MV-4-11 (cell line): Measurements from ENCODE around the gene TNIP3.
A peak's percentile ranks its signal among the peaks of the same experiment; 100 is the strongest.

ENCODE experiments used
- DNase-seq: peaks from one replicate; lab custom pipeline; 2025; lab: John Stamatoyannopoulos, UW

The TNIP3 gene

DNA sequence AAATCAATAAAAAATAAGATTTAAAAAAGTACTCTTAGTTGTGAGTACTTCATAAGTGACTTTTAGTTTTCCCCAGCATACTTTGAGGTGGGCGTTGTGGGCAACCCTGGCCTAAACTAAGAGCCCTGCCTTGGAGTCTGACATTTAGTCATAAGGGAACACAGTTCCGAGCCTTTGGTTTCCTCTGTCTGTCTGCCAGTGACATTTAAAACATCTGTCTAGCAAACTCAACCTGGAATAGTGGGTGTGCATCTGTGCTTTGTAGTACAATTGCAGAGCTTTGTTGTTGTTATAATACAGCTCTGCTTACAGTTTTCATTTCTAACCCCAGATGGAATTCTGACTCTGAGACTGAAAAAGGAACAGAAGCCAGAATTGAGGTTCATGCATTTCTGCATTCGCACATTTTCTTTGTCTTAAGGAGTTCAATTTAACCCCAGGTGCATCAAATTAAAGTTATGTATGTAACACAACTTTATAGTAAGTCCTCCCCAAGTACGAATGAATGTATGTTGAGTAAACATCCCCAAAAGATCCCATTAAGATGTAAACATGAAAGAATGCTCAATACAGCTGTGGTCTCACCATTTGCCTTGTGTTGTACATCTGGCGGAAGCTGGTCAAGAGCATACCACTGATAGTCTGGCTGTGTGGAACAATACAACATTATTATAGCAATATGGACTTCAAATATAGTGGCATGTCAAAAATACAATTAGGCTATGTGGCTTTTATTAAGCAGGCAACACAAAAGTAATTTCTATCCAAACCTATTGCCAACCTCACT lies 25.9 kb downstream of the TNIP3 start:
- no peak for DNase-seq

DNA sequence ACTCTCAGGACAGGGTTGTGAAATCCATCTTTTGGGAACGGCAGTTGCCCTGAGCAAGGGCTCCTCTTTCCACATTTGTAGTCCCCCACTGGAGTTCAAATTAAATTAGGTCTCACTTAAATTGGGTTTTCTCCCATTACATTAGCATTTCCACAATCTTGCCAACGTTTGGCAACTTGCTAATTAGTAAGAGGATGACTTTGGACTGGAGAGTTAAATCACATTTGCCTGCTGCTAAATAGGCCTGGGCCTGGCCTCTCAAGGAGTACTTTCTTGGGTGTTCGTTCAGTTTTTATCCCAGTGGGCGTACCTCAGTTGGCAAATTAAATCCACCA lies 33.8 kb downstream of the TNIP3 start:
- no peak for DNase-seq

DNA sequence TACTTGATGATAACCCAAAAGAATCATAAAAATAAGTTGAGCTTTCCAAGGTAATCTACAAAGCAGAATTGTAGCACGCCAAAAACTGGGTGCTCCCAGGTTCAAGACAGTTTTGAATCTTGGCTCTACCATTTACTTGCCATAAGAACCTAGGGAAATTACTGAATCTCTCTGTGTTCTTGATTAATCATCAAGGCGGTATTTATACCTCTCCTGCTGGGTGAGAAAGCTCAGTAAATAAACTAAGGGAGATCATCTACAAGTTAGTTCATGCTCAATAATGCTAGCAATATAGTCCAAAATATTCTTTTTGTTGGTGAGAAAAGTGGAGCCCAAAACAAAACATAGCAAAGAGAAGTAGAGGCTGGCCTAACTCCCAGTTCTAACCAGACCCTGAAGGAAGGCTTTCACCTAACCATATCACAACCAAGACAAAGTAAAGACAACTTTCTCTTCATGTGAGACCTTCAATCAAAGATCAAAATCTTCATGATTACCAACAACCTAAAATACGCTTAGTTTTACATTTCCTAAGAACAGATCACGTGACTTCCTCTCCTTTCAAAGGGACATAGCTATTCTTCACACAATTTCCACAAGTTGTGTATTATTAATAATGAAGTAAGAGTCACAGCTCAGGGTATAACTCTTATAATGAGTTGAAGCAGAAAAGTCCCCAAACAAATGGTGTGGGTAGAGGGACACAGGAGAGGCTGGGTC lies 34.4 kb downstream of the TNIP3 start:
- DNase-seq, result no peak

DNA sequence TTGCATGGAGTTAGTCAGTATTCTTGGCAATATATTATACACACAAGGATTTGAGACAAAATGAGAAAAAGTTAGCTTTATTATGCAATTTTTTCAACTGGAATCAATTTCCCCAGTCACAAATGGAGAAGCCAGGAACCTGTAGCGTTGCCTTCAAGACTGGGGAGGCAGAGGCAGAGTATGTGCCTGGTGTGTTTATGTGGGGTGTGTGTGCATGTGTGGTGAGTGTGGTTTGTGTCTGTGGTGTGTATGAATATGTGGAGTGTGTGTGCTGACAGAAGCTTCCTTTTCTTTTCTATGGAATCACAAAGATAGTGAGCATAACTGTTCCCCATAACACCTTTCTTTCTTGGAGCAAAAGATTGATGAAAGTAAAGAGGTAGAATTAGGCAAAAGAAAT lies 37.0 kb downstream of the TNIP3 start:
- DNase-seq, result no peak

DNA sequence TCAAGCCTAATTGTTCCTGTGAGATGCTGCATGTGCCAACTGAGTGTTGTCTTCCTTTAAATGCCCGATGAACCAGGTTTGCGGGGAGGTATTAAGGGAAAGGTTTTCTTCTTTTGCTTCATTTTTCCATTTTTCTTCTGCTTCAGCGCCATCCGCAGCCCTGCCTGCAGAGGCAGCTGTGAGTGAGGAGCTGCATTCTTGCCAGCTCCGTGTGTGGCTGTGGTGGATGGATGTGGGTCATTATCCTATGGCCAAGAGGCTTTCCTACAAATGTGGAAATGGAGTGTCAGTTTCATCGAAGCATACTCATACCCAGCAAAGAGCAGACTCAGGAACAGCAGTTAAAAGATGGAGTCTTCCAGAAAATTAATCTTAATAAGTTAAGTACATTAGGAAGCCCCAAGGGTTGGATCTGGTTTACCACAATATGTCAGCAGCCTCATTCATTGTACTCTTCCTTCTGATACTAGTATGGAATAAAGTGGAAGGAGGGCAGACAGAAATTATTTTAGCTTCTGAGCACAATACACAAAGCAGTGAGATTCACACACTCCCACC lies 37.6 kb downstream of the TNIP3 start:
- DNase-seq, result no peak

DNA sequence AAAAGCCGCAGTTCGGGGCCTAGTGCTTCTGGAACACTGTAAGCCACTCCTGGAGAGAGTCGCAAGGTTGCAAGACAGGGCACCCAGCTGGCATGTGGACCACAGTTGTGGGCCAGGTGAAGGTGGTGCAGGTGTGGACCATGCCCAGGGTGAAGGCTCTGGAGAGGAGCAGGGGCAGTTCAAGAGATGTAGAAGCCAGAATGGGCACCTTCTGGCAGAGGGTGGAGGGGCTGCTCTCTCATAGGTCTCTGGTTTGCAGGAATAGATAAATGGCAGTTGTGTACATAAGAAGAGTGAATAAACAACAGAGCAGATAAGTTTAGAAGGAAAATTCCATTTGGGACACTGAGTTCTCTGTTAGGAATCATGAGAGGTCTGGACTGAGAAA lies 38.6 kb downstream of the TNIP3 start:
- no peak for DNase-seq

DNA sequence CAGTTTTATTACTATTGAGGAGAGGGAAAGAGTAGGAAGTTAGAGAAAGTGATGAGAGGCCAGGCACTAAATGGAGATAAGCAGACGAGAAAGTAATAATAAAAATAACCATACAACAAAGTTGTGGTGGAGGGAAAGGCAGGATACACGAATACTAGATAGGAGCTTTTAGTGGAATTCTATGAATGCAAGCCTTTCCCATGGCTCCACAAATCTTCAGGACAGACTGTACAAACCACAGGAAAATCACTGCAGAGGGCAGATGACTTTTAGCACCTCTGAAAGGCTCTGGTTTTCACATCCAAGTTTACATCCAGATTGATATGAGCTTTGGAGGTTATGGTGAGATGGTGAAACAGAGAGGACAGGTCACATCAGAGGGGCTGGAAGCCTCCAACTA lies 41.5 kb downstream of the TNIP3 start:
- DNase-seq, result no peak

DNA sequence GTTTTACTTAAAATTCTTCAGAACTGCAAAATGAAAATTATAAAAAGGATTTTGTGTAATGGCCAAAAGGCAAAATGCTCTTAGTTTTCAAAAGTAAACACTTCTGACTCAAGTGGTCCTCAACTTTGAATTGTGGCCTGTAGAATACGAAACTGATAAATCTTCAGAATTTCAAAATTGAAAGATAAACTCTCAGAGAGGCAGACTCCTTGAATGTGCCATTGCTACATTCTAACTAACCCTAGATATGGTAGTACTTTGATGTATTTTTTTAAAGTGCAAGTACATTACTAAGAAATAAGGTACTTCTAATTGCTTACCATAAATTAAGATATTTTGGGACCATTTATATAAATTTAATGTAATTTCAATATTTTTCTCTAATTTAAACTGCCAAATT lies 44.4 kb downstream of the TNIP3 start:
- no peak for DNase-seq

DNA sequence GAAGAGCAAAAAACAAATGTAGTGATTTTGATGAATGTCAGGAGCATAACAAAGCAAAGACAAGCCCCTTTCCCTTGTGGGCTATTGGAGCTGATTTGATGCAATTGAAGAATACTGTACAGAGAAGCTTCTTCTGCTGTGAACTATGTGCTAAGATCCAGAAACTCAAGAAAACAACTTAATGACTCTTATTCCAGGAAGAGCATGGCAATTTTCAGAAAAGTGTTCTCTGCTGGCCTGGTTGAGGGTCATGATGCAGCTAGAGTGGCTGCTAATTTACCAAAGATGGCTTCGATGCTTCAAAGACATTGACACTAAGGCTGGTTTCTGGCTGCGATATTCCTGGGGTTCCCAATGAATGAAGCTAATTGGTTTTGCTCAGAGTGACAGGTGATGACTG lies 45.8 kb downstream of the TNIP3 start:
- DNase-seq, result no peak

DNA sequence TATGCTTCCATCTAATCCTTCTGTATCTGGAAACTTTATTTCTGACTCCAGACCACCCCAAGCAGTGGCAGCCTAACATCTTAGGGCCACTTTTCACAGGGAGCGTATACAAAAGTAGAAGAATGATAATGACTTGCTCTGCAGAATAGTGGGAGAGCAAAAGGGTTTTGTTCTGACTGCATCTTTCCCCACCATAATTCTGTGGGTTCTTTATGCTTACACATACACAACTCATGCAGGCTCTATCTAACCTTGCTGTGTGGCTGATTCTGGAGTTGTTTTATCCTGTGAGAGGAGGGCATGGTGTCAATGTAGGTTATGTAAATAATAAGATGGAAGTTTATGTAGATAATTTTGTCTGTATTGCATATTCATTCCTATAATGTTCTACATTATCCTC lies 49.4 kb downstream of the TNIP3 start:
- DNase-seq, result no peak

DNA sequence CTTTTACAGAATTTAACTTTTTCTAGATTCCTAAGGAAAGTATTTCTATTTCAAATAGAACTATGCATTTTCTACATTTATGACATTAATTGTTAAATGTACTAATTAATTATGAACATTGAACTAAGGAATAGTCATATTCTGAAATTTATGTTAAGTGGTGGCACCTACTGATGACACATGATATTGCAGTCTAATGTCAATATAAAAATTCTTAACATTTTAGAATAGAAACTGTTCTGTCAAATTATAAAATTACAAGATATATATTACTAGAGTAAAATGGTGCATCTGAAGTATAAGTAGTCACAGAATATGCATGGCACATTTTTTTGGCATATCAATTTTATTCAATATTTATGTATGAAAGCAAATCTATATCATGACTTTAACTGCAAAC lies 51.6 kb downstream of the TNIP3 start:
- no peak for DNase-seq

DNA sequence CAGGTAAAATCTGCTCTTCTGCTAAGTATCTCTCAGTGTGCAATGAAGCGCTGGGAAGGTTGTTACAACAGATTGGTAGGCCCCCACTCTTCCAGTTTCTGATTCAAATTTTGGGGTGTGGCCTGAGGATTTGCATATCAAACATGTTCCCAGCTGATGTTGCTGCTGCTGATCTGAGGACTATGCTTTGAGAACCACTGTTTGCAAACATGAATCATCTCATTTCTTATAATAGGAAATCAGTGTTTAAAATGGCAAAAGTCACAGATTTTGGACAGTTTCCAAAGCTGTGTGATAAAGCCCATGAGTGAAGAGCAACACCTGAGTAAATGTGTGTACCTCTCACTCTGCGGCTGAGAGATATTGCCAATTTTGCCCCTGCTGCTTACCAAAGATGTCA lies 55.6 kb downstream of the TNIP3 start:
- no peak for DNase-seq

DNA sequence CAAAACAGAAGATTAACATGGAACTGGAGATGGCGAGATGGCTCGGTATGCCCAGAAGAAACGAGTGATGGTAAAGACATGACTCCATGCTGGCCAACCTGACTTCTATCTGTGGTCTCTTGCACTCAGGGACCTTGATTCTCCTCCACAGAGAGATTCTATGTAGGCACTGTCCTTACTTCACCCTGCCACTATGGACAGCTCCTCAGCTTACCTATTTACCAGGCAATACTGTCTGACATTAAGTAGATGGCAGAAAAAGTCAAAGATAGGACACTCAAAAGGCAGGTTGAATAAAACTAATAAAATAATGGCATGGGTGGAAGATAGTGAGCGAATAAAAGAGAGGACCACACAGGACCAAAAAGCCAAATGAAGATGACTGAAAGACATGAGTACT lies 56.6 kb downstream of the TNIP3 start:
- DNase-seq, result no peak

DNA sequence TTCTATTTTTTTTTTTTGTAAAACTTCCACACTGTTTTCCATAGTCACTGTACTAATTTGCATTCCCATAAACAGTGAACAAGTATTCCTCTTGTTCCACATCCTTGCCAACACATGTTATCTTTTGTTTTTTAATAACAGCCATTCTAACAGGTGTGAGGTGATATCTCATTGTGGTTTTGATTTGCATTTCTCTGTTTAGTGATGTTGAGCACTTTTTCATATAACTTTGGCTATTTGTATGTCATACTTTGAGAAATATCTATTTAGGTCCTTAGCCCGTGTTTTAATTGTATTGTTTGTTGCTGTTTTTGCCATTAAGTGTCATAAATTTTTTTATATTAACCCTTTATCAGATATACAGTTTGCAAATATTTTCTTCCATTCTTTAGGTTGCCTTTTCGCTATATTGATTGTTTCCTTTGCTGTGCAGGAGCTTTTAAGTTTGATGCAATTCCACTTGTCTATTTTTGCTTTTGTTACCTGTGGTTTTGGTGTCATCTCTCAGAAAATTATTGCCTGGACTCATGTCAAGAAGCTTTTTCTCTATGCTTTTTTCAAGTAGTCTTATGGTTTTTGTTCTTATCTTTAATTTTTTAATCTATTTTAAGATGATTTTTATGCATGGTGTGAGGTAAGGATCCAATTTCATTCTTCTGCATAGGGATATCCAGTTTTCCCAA lies 63.9 kb downstream of the TNIP3 start:
- DNase-seq, result no peak

DNA sequence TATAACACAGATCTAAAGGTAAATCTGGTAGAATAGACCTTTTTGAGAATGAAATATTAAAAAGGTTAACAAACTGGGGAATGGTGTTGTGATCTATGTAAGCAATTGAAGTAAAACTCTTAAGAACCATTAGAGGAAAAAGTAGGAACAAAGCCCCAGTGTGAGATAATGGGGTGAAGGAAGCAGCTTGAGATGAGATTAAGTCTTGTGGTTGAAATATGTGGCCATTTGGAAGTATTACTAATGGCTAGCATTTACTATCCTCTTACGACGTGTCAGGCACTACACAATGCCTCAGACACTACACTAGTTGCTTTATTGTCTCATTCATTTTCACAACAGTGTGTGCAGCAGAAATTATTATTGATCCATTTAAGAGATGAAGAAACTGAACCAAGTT lies 65.9 kb downstream of the TNIP3 start:
- DNase-seq, result peak; percentile 20

DNA sequence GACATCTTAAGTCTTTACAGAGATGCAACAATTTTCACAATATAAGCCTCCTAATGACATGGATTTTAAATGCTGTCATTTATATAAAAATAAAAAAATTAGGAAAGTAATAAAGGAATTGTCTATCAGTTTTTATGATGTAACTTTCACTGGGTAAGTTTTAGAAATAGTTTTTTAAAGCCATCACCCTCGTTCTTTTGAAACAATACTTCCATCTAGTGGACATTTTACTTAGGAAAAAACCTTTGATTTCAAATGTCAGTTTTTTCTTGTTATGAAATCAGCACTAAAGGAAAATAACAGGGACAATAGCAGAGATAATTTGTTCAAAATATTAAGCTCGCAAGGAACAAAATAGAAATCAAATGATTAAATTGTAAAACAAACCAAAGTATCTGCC lies 67.5 kb downstream of the TNIP3 start:
- DNase-seq, result peak; percentile 50

DNA sequence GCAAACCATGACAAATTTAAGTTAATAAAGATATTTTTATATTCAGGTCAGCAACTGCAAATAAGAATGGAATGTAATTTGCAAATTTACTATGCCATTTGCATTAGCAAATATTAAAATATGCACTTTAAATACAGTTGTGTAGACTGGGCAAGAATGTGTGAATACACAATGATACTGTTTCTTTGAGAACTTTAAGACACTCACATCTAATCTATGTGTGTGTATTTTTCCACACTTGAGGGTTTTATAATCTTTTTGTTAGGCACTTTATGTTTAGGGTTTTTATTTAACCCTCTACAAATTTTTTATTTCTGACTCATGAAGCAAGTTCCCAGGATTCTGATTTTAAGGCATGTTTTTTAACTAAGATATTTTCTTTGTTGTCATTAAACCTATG lies 67.9 kb downstream of the TNIP3 start:
- no peak for DNase-seq

DNA sequence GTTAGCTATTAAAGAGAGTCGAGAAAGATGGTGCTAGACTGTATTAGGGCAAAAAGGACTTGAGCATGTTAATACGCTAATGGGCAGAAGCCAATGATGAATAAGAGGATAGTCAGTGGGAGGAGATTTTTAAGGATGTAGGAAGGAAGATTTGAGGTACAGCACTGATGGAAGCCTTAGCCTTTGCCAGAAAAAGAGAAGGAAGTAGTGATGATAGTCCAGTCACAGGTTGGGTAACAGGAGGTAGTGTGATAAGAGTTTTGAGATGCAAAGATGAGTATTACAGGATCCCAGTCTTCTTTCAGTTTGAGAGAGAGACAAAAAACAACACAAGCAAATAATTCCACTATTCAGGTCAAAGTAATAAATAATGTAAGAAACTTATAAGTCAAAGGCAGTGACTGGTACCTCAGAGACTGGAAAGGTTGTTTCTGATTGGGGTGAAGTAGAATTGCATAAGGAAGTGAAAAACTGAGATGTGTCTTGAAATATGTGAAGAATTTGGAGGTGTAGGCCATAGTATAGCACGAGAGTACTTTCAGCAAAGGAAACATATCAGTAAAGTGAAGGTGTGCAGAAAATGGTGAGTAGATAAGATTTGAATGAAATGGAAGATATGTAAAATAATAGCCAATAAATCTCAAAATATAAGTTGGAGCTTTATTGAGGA lies 69.7 kb downstream of the TNIP3 start:
- peak; percentile 7 for DNase-seq

DNA sequence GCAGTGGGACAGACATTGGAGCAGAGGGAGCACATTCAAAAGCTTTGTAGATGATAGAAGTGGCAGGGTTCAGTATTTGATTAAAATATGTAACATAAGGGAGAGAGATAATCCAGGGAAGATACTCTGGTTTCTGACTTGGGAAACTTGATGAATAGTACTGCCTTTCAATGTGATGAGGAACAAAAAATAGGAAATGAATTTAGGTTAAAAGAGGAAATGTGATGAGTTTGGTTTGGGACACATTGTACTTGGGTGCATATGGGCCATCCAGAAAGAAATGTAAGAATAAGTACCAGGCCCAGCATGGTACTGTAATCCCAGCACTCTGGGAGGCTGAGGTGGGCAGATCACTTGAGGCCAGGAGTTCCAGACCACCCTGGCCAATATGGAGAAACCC lies 70.9 kb downstream of the TNIP3 start:
- peak; percentile 74 for DNase-seq

DNA sequence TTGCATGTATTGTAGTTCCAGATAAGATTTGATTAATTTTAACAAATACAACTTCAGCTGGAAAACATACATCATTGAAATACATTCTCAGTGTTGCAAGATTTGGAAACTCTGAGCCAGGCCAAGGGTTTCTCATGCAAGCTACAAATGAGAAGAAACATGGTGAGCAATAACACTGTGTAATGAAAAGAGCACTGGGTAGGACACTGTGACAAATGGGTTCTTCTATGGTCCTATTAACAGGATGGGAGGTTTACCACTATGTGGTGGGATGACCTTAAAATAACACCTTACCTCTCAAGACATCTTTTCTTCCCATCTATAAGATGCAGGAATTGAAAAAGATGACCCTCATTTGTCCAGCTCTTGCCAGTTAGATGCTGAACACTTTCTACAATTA lies 72.2 kb downstream of the TNIP3 start:
- DNase-seq, result no peak

DNA sequence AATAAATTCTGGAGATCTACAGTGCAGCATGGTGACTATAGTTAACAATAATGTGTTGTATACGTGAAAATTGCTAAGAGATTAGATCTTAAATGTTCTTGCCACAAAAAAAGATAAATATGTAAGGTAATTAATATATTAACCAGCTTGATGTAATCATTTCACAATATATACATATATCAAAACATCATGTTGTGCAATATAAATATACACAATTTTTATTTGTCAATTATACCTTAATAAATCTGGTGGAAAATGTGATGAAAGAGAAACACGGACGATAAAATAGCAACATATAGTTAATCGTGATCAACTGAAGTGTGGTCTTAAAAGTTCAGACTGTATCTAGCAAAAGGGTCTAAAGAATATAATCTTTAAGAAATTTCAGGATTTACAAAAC lies 75.3 kb downstream of the TNIP3 start:
- DNase-seq, result no peak
